GOT3 (cell line): ENCODE measurements around the gene MICAL2.

Experiments
- DNase-seq: peaks from one replicate; lab custom pipeline; 2025; ENCODE audit warnings: mixed read lengths; lab: John Stamatoyannopoulos, UW

Gene MICAL2

GRCh38 chr11:12247543-12248254 is 137.3 kb downstream of the MICAL2 start:
- DNase-seq, result no peak

GRCh38 chr11:12248330-12248729 is 137.9 kb downstream of the MICAL2 start:
- no peak for DNase-seq

- no peak for DNase-seq
These were observed 139.3 kb downstream of the MICAL2 start for GRCh38 chr11:12249590-12250260.

- DNase-seq, result no peak
These were observed 141.5 kb downstream of the MICAL2 start for GRCh38 chr11:12251666-12252560.

- no peak for DNase-seq
These were observed 143.5 kb downstream of the MICAL2 start for GRCh38 chr11:12253843-12254281.

GRCh38 chr11:12258451-12258850 is 148.1 kb downstream of the MICAL2 start:
- DNase-seq, result no peak

- DNase-seq, result no peak
These were observed 149.6 kb downstream of the MICAL2 start for GRCh38 chr11:12259956-12260355.

GRCh38 chr11:12260731-12261521 is 150.5 kb downstream of the MICAL2 start:
- DNase-seq, result no peak

GRCh38 chr11:12261551-12261950 is 151.2 kb downstream of the MICAL2 start:
- no peak for DNase-seq

- DNase-seq, result no peak
These were observed 152.8 kb downstream of the MICAL2 start for GRCh38 chr11:12263141-12263693.

GRCh38 chr11:12264361-12264760 is 154.0 kb downstream of the MICAL2 start:
- no peak for DNase-seq

- DNase-seq, result no peak
These were observed 155.7 kb downstream of the MICAL2 start for GRCh38 chr11:12266132-12266531.

- DNase-seq, result no peak
These were observed 156.6 kb downstream of the MICAL2 start for GRCh38 chr11:12266943-12267342.

- no peak for DNase-seq
These were observed 157.5 kb downstream of the MICAL2 start for GRCh38 chr11:12267921-12268320.

- DNase-seq, result peak; percentile 2
These were observed 158.7 kb downstream of the MICAL2 start for GRCh38 chr11:12269104-12269441.

- no peak for DNase-seq
These were observed 159.2 kb downstream of the MICAL2 start for GRCh38 chr11:12269446-12270214.

- no peak for DNase-seq
These were observed 159.9 kb downstream of the MICAL2 start for GRCh38 chr11:12270215-12270797.

GRCh38 chr11:12270817-12271216 is 160.4 kb downstream of the MICAL2 start:
- no peak for DNase-seq

- no peak for DNase-seq
These were observed 160.9 kb downstream of the MICAL2 start for GRCh38 chr11:12271241-12271640.

- no peak for DNase-seq
These were observed 161.5 kb downstream of the MICAL2 start for GRCh38 chr11:12271826-12272366.
